ENCODE measurements around the gene DDX56. TPM values are rescaled to one million over a fixed set of nuclear protein-coding genes. Genes with fewer than 3 reads are reported as not detected.

Gene DDX56
- total and polyA plus RNA-seq, 2 of the 13 experiments (the other 11 are each of a cell fraction or from before 2014, with no cell fraction given): 82.6 to 120 TPM

GRCh38 chr7:44559485-44559884 is 14.2 kb downstream of the DDX56 start (continued):
- TF ChIP-seq ZNF12 (CRISPR knock-in tag; IDR thresholded peaks at IDR 0.05) (no peak), KLF6 (CRISPR knock-in tag; IDR thresholded peaks at IDR 0.05) (no peak), GTF3A (CRISPR knock-in tag; conservative IDR thresholded peaks at IDR 0.05) (no peak)

DNA sequence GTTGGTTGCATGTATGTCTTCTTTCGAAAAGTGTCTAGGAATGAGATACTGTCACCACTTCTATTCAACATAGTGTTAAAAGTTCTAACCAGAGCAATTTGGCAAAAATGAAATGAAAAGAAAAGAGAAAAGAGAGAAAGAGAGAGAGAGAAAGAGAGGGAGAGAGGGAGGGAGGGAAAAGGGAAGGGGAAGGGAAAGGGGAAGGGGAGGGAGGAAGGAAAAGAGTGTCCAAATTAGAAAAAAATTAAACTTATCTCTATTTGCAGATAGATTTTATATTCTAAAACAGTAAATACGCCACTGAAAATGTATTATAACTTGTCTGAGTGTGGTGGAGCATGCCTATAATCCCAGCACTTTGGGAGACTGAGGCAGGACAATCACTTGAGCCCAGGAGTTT is 16.2 kb downstream of the DDX56 start:
- H3K9ac ChIP-seq (ENCODE audit: insufficient read depth, low read depth, low read length): no peak overlapping the region
- TF ChIP-seq SUZ12 (IDR thresholded peaks at IDR 0.05; ENCODE audit: low read depth, low read length) (no peak), NFYC (CRISPR knock-in tag; IDR thresholded peaks at IDR 0.05) (no peak), ZNF567 (CRISPR knock-in tag; IDR thresholded peaks at IDR 0.05; ENCODE audit: borderline replicate concordance) (no peak), ATF5 (CRISPR knock-in tag; IDR thresholded peaks at IDR 0.05; ENCODE audit: low read depth) (no peak), HNRNPK (IDR thresholded peaks at IDR 0.05; ENCODE audit: low read depth, low read length, poor library complexity, severe bottlenecking) (peak; percentile 93), HINFP (CRISPR knock-in tag; IDR thresholded peaks at IDR 0.05; ENCODE audit: low read depth) (no peak)
- TF ChIP-seq, protein P1, sequence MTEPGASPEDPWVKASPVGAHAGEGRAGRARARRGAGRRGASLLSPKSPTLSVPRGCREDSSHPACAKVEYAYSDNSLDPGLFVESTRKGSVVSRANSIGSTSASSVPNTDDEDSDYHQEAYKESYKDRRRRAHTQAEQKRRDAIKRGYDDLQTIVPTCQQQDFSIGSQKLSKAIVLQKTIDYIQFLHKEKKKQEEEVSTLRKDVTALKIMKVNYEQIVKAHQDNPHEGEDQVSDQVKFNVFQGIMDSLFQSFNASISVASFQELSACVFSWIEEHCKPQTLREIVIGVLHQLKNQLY (CRISPR knock-in tag; IDR thresholded peaks at IDR 0.05): no peak
- H3K79me2 ChIP-seq (ENCODE audit: insufficient read depth, low read length): no peaks in the 10 kb centered on the region
- no peaks in the 10 kb centered on the region for H3K36me3 ChIP-seq (replicated peaks in 1 of 2; ENCODE audit: control insufficient read depth in 1 of 2, insufficient read depth in 2 of 2, low read length in 2 of 2)
- no peak overlapping the region for H3K4me2 ChIP-seq (ENCODE audit: low read depth, low read length)
- H4K20me1 ChIP-seq (ENCODE audit: insufficient read depth, low read length): no peaks in the 10 kb centered on the region
- in situ Hi-C loops (cut with HindIII; ENCODE audit: extremely low pct_ligation_motif_present, low pct_unique_long_range_greater_than_20kb): no loop called here
- BruUV-seq (replicated peaks): no TSS peak
- H2AFZ ChIP-seq (ENCODE audit: low read length): no peak overlapping the region
- DNase-seq (ENCODE audit: low spot score): no peak
- ChIA-PET POLR2A (no interaction called here), CTCF (ENCODE audit: low intra/inter-chr PET ratio, low total read pairs) (no interaction called here)
- no peak overlapping the region for H3K4me3 ChIP-seq (replicated peaks in 1 of 3; ENCODE audit: insufficient read depth in 1 of 3, low read depth in 2 of 3, low read length in 3 of 3)
- intact Hi-C loops (cut with micrococcal nuclease; ENCODE audit: unreplicated experiment): no loop called here
- H3K27ac ChIP-seq (ENCODE audit: extremely low read length, insufficient read depth, low read length): no peak overlapping the region
- ATAC-seq: no peak
- no peaks in the 10 kb centered on the region for H3K9me3 ChIP-seq (ENCODE audit: low read length)
- FAIRE-seq: no peak
- peaks cover 26% of the 10 kb centered on the region for H3K4me1 ChIP-seq (ENCODE audit: insufficient read depth, low read length)
- WGBS (ENCODE audit: low lambda C conversion rate): 49% methylated on average over 2 of the region's 2 CpGs
- H3K27me3 ChIP-seq (ENCODE audit: control insufficient read depth in 1 of 2, insufficient read depth in 2 of 2, low read length in 2 of 2): no peaks in the 10 kb centered on the region

All from HepG2 (cell line).